HCT116 (cell line): Measurements from ENCODE around the gene NAGPA. TPM values are rescaled to one million over a fixed set of nuclear protein-coding genes. Genes with fewer than 3 reads are reported as not detected.

ENCODE experiments used
- ATAC-seq: fragments of 200-7000 bp; cut with Tn5 transposase; 2 replicates; pipeline ENCODE4 v1.9.1; 2020; ENCODE audit warnings: mild to moderate bottlenecking, moderate library complexity
- BruUV-seq: library from RNA; stranded (reverse); fragments of 400-500 nt; replicated peaks from 2 replicates; lab custom pipeline; 2021; lab: Mats Ljungman, UMichigan
- CTCF ChIA-PET: fragments of 300-600 bp; sonication (Branson Sonifier 250); formaldehyde crosslinking; loops from one replicate; lab custom pipeline; 2021; ENCODE audit warnings: antibody characterized with exemption; lab: Charles Lee
- POLR2A ChIA-PET: fragments of 300-600, 350-600 bp; sonication (Branson Sonifier 250); formaldehyde crosslinking; loops from one replicate; lab custom pipeline; 2021; ENCODE audit warnings: antibody characterized with exemption; lab: Charles Lee
- RAD21 ChIA-PET, 2 experiments: fragments of 300-600 bp; sonication (Branson Sonifier 250); formaldehyde crosslinking; loops; one replicate each; lab custom pipeline; 2023; ENCODE audit warnings: low total read pairs in 2 of 2; ENCODE audit not compliant: uncharacterized antibody in 2 of 2, unreplicated experiment in 2 of 2, low non-redundant PET in 1 of 2; lab: Charles Lee
- DNase-seq: peaks from one replicate; pipeline ENCODE4 v3.0.0-alpha.2; 2010; ENCODE audit warnings: low read depth, low spot score
- H2AFZ ChIP-seq: fragments of 200-600 bp; shearing (Covaris generic), sonication (generic); 2 replicates; pipeline ENCODE4 v1.6.1; 2017; ENCODE audit warnings: low read depth, mixed run types, mixed read lengths, antibody characterized with exemption, low read length; ENCODE audit not compliant: poor library complexity, severe bottlenecking
- H3K27ac ChIP-seq: 2 replicates; pipeline ENCODE4 v1.5.1; 2012; ENCODE audit warnings: low read depth, low read length
- H3K27me3 ChIP-seq: fragments of 200-600 bp; sonication (generic); 2 replicates; pipeline ENCODE4 v1.6.1; 2016; ENCODE audit warnings: mixed run types, low read length, mixed read lengths; ENCODE audit not compliant: insufficient read depth
- H3K36me3 ChIP-seq, 2 experiments: fragments of 200-500 bp in 1 of 2; fragments of 200-600 bp in 1 of 2; sonication (Bioruptor generic) in 1 of 2; sonication (generic) in 1 of 2; 2 replicates each; pipeline versions ENCODE4 v1.5.1 to v1.6.1; 2014 to 2016; ENCODE audit warnings: low read length in 2 of 2, inconsistent platforms in 1 of 2, mixed read lengths in 1 of 2, mixed run types in 1 of 2; ENCODE audit not compliant: insufficient read depth in 2 of 2, control insufficient read depth in 1 of 2
- H3K4me1 ChIP-seq, 2 experiments: fragments of 200-600 bp in 1 of 2; sonication (generic) in 1 of 2; 2 replicates each; pipeline versions ENCODE4 v1.5.1 to v1.6.1; 2012 to 2017; ENCODE audit warnings: low read length in 2 of 2, inconsistent platforms in 1 of 2, mild to moderate bottlenecking in 1 of 2, mixed read lengths in 1 of 2, mixed run types in 1 of 2, moderate library complexity in 1 of 2; ENCODE audit not compliant: insufficient read depth in 2 of 2, control insufficient read depth in 1 of 2
- H3K4me2 ChIP-seq: fragments of 200-600 bp; sonication (generic); 2 replicates; pipeline ENCODE4 v1.6.1; 2017; ENCODE audit warnings: mixed run types, low read length, mixed read lengths
- H3K4me3 ChIP-seq, 2 experiments: fragments of 200-600 bp in 1 of 2; sonication (generic) in 1 of 2; replicated peaks in 1 of 2; 2 replicates each; pipeline ENCODE4 v1.5.1; 2011 to 2016; ENCODE audit warnings: low read length in 2 of 2, control low read depth in 1 of 2, low read depth in 1 of 2, mild to moderate bottlenecking in 1 of 2, mixed read lengths in 1 of 2, mixed run types in 1 of 2
- H3K79me2 ChIP-seq: fragments of 200-600 bp; sonication (generic); 2 replicates; pipeline ENCODE4 v1.6.1; 2017; ENCODE audit warnings: mild to moderate bottlenecking, mixed run types, low read length, moderate library complexity, mixed read lengths; ENCODE audit not compliant: insufficient read depth
- H3K9ac ChIP-seq: fragments of 200-600 bp; sonication (generic); 2 replicates; pipeline ENCODE4 v1.6.1; 2016; ENCODE audit warnings: low read length, mixed read lengths
- H3K9me2 ChIP-seq: fragments of 200-600 bp; sonication (generic), shearing (Covaris generic); 2 replicates; pipeline ENCODE4 v1.6.1; 2017; ENCODE audit warnings: mixed run types, mild to moderate bottlenecking, moderate library complexity; ENCODE audit not compliant: insufficient read depth
- H3K9me3 ChIP-seq, 2 experiments: fragments of 200-500 bp in 1 of 2; fragments of 200-600 bp in 1 of 2; sonication (Bioruptor generic) in 1 of 2; sonication (generic) in 1 of 2; 2 replicates each; pipeline ENCODE4 v1.6.1; 2014 to 2017; ENCODE audit warnings: low read length in 2 of 2, mixed read lengths in 2 of 2, inconsistent platforms in 1 of 2, low read depth in 1 of 2, mild to moderate bottlenecking in 1 of 2, mixed run types in 1 of 2, moderate library complexity in 1 of 2; ENCODE audit not compliant: control insufficient read depth in 1 of 2, insufficient read depth in 1 of 2
- H4K20me1 ChIP-seq: fragments of 200-600 bp; sonication (generic), shearing (Covaris generic); 2 replicates; pipeline ENCODE4 v1.6.1; 2017; ENCODE audit warnings: mixed run types, mild to moderate bottlenecking, moderate library complexity; ENCODE audit not compliant: insufficient read depth
- CBX3 ChIP-seq: IDR thresholded peaks from 2 replicates; pipeline ENCODE4 v1.6.1; 2012; ENCODE audit warnings: low read depth
- ELF1 ChIP-seq: IDR thresholded peaks from 2 replicates; pipeline ENCODE4 v1.6.1; 2012; ENCODE audit warnings: low read depth, borderline replicate concordance
- EZH2phosphoT487 ChIP-seq: fragments of 200-600 bp; IDR thresholded peaks from 2 replicates; pipeline ENCODE4 v1.6.1; 2018; ENCODE audit warnings: antibody characterized with exemption, borderline replicate concordance
- POLR2A ChIP-seq: IDR thresholded peaks from 2 replicates; pipeline ENCODE4 v1.7.0; 2011; ENCODE audit warnings: borderline replicate concordance; ENCODE audit not compliant: insufficient read depth, insufficient read length; ENCODE audit errors: extremely low read depth
- REST ChIP-seq: IDR thresholded peaks from 2 replicates; pipeline ENCODE4 v1.6.1; 2012; ENCODE audit warnings: low read depth
- SIN3A ChIP-seq: IDR thresholded peaks from 2 replicates; pipeline ENCODE4 v1.6.1; 2012; ENCODE audit warnings: low read depth
- SP1 ChIP-seq: IDR thresholded peaks from 2 replicates; pipeline ENCODE4 v1.6.1; 2012; ENCODE audit warnings: low read depth
- TCF7L2 ChIP-seq: IDR thresholded peaks from 2 replicates; pipeline ENCODE4 v1.7.0; 2011; ENCODE audit warnings: borderline replicate concordance, inconsistent platforms; ENCODE audit not compliant: insufficient read depth, insufficient read length; ENCODE audit errors: extremely low read depth
- ZFX ChIP-seq: fragments of 450-650 bp; IDR thresholded peaks from 2 replicates; pipeline ENCODE4 v1.6.1; 2017
- intact Hi-C: fragments of 100-400 bp; cut with micrococcal nuclease; formaldehyde crosslinking; loops from 2 replicates; pipeline ENCODE4 v1.10.0; 2022
- total RNA-seq: library from RNA; stranded (reverse); gene quantifications from one replicate; pipeline ENCODE4 v1.2.1, GENCODE V29; 2021; ENCODE audit not compliant: unreplicated experiment

NAGPA gene
- total RNA-seq, 1 experiment from 2014 or later: 17.5 TPM

GRCh38 chr16:5046914-5047313, 13.2 kb upstream of the NAGPA start:
- no peak for ATAC-seq

More at GRCh38 chr16:5046914-5047313, 13.2 kb upstream of the NAGPA start:
- DNase-seq: no peak
- Histone ChIP-seq H3K27ac (no peak overlapping the region), H3K9me2 (no peaks in the 10 kb centered on the region), H3K9me3 (no peaks in the 10 kb centered on the region), H3K4me1 (peaks cover 5 to 14% of the 10 kb centered on the region in 2 experiments; a peak in 3 of 4 replicates), H3K4me2 (no peak overlapping the region), H4K20me1 (no peaks in the 10 kb centered on the region), H2AFZ (no peak overlapping the region), H3K79me2 (no peaks in the 10 kb centered on the region), H3K4me3 (no peak overlapping the region), H3K27me3 (peaks cover 4% of the 10 kb centered on the region; the same call in 1 of the 2 replicates), H3K9ac (no peak overlapping the region), H3K36me3 (no peaks in the 10 kb centered on the region)
- intact Hi-C loops: no loop called here
- no TSS peak for BruUV-seq
- TF ChIP-seq ELF1 (no peak), ZFX (no peak), CBX3 (no peak), REST (no peak), POLR2A (no peak), EZH2phosphoT487 (no peak), TCF7L2 (no peak), SIN3A (no peak), SP1 (no peak)
- POLR2A ChIA-PET: no interaction called here
- RAD21 ChIA-PET: no interaction called here
- CTCF ChIA-PET: no interaction called here
